Stimulated activated CD8-positive, alpha-beta memory T cell treated with anti-CD3 and anti-CD28 coated beads, Interleukin-4, amount 100 ng/mL, for 24 hours (primary cell): Measurements from ENCODE around the gene PLPP2.

Source experiments
- DNase-seq: peaks from one replicate; pipeline ENCODE4 v3.0.0-alpha.2; 2020; ENCODE audit warnings: low read depth

The PLPP2 gene

GRCh38 chr19:293436-294110 lies 2.4 kb upstream of the PLPP2 start:
- no peak for DNase-seq

- DNase-seq = no peak
These were observed 1.7 kb upstream of the PLPP2 start for GRCh38 chr19:292951-293350.

- no peak for DNase-seq
These were observed 1.2 kb upstream of the PLPP2 start for GRCh38 chr19:292281-292884.

- no peak for DNase-seq
These were observed 518 bp upstream of the PLPP2 start for GRCh38 chr19:291561-292280.

GRCh38 chr19:290372-291005 lies 714 bp downstream of the PLPP2 start:
- no peak for DNase-seq

- DNase-seq = no peak
These were observed 1.4 kb downstream of the PLPP2 start for GRCh38 chr19:289651-290371.

GRCh38 chr19:288911-289310 lies 2.3 kb downstream of the PLPP2 start:
- DNase-seq = no peak

- DNase-seq = no peak
These were observed 3.8 kb downstream of the PLPP2 start for GRCh38 chr19:287381-287871.

GRCh38 chr19:283395-283794 lies 7.8 kb downstream of the PLPP2 start:
- DNase-seq = no peak

GRCh38 chr19:282501-282900 lies 8.7 kb downstream of the PLPP2 start:
- DNase-seq = no peak

GRCh38 chr19:281992-282391 lies 9.2 kb downstream of the PLPP2 start:
- DNase-seq = no peak

- DNase-seq = no peak
These were observed 9.9 kb downstream of the PLPP2 start for GRCh38 chr19:281156-281853.

- DNase-seq = no peak
These were observed 10.6 kb downstream of the PLPP2 start for GRCh38 chr19:280541-281009.

GRCh38 chr19:279656-280055 lies 11.5 kb downstream of the PLPP2 start:
- DNase-seq = no peak

- DNase-seq = no peak
These were observed 12.0 kb downstream of the PLPP2 start for GRCh38 chr19:279231-279630.

- DNase-seq = no peak
These were observed 13.5 kb downstream of the PLPP2 start for GRCh38 chr19:277581-278165.

- no peak for DNase-seq
These were observed 14.1 kb downstream of the PLPP2 start for GRCh38 chr19:277131-277530.

GRCh38 chr19:275958-276646 lies 15.1 kb downstream of the PLPP2 start:
- DNase-seq = no peak

- no peak for DNase-seq
These were observed 16.2 kb downstream of the PLPP2 start for GRCh38 chr19:275000-275399.

- no peak for DNase-seq
These were observed 17.8 kb downstream of the PLPP2 start for GRCh38 chr19:273393-273792.
